OCI-LY3 (cell line): ENCODE measurements around the gene CASP8AP2.

ENCODE experiments used
- CTCF ChIP-seq: fragments of 200-600, 300-600 bp; sonication (generic); IDR thresholded peaks from 2 replicates; pipeline ENCODE4 v1.5.1; 2014; ENCODE audit warnings: antibody characterized with exemption, low read length, low read depth
- EZH2phosphoT487 ChIP-seq: fragments of 200-600 bp; shearing (Covaris generic); IDR thresholded peaks from 2 replicates; pipeline ENCODE4 v1.6.1; 2018; ENCODE audit warnings: antibody characterized with exemption, mixed run types, low read depth

- TF ChIP-seq CTCF (no peak), EZH2phosphoT487 (no peak)
Observed at GRCh38 chr6:89842228-89842627, 12.5 kb downstream of the CASP8AP2 start.
